Stimulated activated CD4-positive, alpha-beta T cell treated with anti-CD3 and anti-CD28 coated beads, Interleukin-4, amount 100 ng/mL, for 4 hours (primary cell): ENCODE measurements around the gene NXPH1.

ENCODE experiments used
- DNase-seq, 2 experiments: peaks; one replicate each; pipeline ENCODE4 v3.0.0-alpha.2; 2020

Gene NXPH1

DNA sequence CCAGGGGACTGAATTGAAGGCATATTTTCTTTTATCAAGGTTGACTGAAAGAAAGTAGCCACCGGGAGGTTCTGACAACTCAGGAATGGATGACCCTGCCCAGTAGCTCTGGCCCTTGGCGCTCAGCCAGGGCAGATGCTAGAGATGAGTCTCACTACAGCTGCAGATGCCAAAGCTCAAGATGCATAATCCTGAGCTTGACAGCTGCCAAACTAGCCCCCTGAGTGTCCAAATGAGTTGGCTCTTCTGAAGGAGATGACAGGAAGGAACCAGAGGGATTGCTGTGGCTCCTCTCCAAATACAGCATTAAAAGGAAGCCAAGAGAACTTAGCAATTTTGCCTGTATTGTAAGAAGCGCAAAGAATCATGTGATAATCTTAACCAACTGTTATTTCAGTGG, 78.4 kb downstream of the NXPH1 start:
- DNase-seq, result no peak

DNA sequence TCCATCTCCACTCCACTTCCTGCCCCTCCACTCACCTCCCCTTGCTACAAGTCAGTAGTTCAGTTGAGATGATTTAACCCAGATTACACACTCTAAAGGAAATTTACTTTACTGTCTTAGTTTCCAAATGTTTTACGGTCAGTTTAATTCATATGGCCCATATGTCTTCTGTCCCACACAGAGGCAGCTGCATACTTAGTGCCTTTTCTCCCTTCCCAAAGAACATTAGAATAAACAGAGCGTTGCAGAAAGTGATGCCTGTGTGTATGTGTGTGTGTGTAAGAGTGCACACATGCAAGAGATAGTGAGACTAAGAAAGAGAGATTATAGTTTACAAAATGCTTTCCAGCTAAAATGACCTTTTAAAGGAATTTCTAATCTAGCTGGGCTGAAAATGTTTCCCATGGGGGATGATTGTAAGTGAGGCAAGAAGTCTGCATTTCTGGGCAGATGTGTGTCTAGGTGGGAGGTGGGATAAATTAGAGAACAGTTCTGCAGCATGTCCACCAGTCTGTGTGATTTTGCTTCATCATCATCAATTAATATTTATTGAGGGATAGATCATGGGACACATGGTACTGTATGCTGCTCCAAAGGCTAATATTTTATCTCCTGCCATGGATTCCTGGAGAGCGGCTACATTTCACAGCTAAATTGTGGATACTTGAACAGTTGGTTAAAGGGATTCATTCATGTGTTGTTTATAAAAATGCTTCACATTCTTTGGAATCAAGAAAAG, 81.5 kb downstream of the NXPH1 start:
- DNase-seq, result no peak

DNA sequence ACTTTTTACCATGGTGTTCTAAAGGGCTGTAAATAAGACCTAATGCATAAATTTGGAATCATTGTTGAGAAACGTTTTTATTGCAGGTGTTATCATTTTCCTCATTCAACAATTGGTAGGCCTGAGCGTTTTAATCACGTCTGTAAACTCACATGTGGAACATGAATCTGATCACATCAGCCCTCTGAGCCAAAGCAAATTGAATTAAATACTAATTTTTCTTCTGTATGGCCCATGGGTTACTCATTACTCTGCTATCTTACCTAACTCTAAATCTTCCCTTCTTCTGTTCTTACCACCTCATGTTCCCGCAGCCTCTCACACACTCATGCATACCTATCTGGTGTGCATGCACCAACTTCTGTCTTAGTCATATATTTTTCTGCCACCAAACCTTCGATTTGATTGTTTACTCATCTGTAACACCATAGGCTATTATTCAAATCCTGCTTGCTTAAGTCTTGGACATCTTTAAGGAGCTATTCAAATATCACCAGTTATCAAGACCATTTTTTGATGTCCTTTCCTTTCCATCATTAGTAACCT, 82.3 kb downstream of the NXPH1 start:
- no peak for DNase-seq

DNA sequence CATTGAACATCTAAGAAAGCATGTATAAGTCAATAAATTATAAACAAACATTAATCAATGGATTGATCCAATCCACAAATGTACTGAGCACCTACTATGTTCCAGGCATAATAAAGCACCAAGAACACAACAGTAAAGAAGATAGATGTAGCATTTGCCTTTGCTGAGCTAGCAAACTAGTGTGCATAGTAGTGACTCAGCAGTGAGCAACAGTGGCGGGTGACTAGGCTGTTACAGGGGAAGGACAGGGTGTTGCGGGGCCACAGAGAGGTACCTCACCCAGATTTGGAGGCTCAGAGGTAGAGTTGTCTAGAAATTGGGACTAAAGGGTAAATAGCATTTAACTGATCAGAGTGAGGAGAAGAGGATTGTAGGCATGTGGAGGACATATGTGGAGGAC, 83.6 kb downstream of the NXPH1 start:
- DNase-seq, result no peak

DNA sequence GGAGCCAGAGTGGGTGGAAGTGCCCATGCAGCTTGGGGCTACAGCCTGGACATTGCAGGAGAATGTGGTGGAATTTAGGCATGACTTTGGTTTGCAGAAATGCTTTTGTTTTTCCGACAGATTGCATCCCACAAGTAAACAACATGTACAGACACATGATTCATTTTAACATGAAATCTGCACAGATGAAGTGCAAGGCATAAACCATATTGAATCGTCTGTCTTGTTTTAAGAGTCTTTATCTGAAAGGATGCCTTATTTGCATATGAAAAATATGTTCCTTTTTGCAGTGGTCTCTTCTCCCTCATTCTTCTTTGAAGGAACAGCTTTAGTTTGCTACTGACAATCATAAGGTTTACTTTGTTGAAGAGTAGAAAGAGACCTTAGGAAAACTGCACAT, 94.9 kb downstream of the NXPH1 start:
- DNase-seq, result no peak

DNA sequence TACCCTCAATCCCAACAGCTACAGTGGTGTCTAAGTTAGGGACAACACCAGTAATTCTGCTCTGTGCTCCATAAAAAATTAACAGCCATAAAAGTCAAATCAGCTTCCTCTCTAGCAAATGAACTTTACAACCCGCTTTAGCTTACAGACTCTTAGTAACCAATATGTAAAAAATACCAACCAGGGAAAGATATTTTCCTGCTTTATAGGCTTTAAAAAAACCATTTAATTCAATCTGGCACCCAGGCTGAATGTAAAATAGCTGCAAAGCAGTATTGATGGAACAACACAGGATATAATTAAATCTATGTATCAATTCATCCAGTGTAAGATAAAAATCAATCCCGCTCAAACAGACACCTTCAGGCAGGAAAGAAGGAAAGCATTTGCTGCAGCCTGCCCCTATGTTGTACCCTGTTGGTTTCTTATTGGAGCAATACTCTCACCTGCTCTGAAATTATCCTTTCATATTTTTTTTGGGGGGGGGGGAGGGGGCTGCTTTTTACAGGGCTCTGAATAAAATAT, 98.6 kb downstream of the NXPH1 start:
- DNase-seq, result no peak

DNA sequence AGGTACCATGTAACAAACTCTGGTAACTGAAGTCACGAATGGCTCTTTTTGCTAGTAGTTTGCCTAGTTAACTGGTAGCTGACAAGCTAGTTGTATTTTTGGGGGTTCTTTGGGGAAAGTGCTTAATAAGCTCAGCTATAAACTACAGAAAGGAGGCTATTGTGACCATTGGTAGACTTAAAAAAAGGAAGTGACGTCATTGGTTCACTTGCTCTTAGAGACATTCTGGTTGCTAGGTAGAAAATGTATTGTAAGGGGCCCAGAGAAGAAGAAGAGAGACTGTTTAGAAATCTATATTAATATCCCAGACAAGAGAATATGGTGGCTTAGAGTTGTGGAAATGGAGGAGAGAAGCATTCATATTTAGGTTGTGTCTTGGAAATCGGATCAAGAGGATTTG, 103.0 kb downstream of the NXPH1 start:
- no peak for DNase-seq

DNA sequence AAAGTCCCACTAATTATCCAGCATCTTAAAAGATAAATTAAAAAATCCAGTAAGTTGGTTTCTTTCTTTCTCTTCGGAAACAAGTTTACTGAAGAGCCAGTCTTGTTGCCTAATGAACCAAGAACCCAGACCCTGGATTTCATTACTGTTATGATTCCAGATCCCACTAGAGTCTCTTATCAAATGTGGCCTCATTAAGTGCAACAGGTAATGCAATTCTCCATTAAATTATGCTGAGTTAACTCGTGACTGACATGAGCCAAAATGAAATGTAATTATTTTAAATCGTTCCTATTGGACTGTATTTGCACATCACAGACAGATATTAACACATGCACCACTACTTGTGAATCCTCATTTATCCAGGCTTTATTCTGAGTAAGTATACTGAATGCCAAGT, 115.6 kb downstream of the NXPH1 start:
- DNase-seq, result no peak

DNA sequence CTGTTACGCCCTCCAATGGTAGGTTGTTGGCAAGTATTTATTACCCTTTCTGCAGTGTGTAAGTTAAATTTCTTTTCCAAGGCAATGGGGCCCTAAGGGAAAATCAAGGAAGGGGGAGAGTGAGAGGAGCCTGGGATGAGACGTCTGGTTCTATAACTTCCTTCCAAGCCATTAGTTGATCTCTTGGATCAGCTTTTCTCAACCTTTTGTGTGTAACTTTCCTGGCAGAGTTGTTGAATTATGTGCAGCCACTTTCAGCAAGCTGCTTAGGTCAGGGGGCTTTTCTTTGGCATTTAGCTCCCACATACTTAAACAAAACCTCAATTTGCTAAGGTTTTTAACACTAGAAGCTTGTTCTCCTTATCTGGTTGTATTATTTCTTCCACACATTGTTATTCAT, 127.1 kb downstream of the NXPH1 start:
- no peak for DNase-seq

DNA sequence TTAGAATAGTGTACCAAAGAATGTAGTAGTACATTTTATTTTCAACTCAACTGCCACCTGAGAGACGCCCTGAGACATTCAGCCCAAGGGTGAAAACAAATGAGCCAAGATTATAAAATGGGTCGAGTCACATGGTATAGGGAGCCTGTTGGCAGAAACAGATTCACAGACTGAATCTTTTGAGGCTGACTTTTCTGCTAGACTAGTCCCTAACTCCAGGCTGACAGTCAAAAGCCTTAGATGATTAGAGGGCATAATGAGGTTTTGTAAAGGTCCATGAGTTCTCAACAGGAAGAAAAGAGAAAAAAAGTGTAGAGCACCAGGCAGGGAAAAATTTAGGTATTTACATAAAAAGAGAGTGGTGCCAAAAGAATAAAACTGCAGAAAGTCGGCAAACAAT, 128.0 kb downstream of the NXPH1 start:
- no peak for DNase-seq

DNA sequence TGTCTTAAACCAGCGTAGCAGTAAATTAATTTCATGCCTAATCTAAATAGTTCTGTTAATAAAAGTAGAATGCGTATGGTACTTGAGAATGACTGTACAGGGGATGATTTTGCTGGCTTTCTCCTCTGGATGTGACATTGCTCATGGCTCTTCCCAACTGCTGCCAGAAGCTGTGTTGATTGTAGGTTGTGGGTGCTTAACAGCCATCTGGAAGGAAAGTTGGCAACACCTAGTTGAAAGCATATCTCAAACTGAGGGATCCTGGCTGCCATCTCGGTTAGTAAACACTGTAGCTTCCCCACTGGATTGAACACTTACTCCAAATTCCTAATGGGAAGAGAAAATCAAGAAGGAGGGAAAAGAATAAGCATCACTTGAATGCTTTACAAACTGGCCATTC, 130.9 kb downstream of the NXPH1 start:
- no peak for DNase-seq

DNA sequence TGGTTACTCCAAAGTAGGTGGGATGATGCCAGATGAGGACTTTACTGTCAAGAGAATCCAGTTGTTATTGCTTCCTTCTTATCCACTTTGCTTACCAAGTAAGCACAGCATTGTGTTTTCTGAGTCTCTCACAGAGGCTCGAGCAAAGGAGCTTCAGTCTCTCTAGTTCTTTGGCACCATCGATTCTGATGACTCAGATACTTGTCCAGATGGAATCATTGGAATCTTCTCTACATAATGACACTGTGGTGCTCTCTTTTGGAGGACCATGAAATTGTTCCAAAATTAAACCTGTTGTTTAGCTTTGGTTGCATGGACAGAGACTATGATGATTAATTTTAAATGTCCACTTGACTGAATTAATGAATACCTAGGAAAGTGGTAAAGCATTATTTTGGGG, 132.6 kb downstream of the NXPH1 start:
- DNase-seq, result no peak

DNA sequence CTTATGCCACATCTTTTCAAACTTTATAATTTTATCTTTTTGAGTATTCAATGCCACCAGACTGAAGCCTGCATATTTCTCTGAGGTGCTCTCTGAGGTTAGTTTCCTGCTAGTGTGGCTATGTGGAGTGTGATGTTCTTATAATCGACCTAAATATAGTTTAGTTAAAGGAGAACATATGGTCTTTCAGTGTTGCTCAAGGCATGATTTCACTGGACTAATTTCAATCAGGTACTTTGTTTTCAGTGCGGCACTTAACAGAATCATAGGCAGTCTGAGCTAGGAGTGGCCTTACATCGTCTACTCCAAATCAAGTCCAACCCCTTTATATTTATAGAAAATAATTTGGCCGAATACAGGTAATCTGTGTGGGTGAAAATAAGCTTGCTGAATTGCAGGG, 134.2 kb downstream of the NXPH1 start:
- DNase-seq, result no peak

DNA sequence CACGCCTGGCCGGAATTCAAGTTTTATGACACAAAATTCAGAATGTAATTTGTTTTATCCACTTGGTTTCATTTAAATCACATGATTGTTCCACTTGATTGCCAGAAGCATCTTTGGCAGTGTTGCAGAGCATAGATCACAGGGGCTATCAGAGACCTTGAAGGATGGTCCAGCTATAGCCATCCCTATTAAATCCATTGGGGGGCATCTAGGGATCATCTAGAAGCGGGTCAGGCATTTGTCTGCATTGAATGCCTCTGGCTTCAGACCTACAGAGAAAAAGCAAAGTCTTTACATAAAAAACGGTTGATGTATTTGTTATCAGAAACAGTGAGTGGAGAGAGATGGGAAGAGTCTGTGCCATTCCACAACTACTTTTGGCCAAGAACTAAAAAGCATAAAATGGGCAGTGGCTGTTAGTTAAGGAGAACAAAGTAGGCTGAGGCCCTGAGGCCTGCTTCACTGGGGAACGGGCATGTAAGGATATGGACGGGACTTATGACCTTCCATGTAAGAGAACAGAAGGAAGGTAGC, 146.3 kb downstream of the NXPH1 start:
- DNase-seq, result no peak

DNA sequence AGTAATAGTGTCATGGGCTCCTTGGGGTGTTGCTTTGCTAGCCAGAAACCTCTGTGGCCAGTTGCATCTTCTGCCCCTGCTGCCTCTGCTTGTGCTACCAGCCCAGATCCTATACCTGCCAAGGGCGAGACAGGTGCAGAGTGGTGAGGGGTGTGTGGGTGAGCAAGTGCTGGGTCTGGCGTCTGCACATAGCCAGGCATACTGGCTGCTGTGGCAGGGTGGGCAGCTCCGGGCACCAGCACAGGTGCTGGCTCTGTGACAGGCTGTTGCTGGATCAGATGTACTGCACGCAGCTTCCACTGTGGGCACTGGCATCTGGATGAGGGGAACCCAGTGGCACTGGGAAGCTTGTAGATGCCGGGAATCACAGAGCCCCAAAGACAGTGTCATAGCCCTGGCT, 148.4 kb downstream of the NXPH1 start:
- DNase-seq, result no peak

DNA sequence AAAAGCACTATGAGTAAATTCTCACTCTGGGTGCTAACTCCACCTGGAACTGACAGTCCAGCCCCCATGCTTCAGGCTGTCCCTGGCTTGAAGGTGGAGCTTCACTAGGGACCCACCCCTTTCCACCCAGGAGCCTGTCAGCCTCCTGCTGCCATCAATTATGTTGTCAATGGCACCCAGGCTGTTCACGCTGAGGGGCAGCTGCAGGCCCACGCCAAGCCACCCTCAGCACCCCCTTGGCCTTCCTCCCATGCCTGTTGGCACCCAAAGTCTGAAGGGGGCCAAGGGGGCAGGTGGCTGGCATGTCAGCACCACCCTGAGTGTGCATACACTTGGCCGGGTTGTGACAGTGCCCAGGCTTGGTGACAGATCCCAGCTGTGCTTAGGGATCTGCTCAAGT, 149.3 kb downstream of the NXPH1 start:
- no peak for DNase-seq

DNA sequence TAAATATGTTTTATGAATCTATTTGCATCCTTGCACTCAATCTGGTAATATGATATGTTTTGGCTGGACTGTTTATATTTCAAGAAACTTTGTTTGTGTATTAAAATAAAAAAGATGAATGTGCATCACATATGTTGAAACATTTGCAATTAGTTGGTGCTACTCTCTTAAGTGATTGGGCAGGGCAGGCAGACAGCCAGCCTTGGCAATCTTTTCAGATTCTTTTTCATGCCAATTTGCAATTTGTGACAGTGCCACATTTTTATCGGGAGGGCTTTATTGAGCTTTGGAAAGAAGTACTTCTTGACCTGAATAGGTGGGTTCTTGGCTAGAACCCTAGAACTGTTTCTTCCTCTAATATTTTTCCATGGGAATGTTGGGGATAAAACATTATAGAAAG, 152.2 kb downstream of the NXPH1 start:
- DNase-seq, result no peak

DNA sequence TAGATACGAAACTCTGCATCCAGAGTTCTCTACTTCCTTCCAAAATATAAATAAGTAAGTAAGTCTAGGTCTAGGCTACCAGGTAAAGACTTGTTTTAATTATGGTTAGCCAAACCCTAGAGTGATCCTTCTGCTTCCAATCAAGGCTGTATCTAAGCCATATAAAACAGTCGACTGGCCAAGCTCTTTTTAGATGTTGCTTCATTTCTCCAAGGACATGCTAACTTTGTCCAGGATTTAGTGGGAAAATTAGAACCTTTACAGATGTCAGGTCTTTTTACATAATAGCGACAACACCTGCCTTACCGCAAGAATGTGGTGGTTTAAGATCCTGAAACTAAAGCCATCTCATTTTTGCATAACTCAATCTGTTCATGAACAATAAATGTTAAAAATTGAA, 156.8 kb downstream of the NXPH1 start:
- DNase-seq, result no peak

DNA sequence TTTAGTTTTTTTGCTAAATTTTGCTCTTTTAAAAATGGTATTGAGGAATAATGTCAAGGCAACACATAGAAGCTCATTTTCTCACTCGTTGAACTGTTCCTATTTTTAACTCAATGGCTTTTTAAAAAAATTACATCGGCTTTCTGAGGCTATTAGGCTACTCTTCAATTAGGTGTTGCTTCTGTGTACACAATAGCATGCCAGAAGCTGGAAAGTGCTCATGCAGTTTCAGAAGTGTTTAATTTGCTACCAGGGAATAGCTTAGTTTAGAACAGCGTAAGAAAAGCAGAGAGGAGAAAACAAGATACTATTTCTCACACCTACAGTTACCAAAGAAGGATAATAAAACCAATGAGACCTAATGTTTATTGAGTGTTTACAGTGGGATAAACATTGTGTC, 157.4 kb downstream of the NXPH1 start:
- DNase-seq, result no peak

DNA sequence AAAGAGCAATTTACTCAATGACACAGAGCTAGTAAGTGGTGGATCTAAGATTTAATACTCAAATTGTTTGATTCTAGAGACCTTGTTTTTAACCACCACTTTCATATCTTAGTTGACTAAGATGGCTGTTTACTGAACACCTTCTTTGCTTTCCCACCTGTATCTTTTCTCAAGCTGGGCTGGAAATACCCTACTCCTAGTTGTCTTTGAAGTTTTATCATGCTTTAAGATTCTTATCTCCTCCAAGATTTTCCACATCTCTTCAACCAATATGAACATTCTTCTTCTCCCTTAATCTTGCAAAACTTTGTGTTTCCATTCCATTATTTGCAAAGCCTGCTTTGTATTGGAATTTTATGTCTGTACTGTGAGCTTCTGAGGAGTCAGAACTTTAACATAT, 157.9 kb downstream of the NXPH1 start:
- DNase-seq, result no peak

DNA sequence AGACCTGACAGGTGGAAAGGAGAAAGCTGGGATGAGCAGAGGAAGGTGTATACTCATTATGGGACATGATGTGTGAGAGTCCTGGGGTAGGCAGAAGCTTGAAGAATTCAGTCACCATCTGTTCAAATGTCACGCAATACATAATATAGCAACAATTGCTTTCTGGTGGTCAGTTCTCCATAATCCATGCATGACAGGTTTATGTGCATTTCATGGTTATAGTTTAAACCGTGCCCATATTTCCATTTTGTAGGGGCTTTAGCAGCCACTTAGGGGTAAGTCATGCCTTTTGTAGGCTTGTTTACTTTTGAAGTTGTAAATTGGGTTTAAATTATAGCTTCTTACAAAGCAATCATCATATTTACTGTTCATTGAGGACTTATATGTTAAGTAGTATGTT, 158.8 kb downstream of the NXPH1 start:
- no peak for DNase-seq

DNA sequence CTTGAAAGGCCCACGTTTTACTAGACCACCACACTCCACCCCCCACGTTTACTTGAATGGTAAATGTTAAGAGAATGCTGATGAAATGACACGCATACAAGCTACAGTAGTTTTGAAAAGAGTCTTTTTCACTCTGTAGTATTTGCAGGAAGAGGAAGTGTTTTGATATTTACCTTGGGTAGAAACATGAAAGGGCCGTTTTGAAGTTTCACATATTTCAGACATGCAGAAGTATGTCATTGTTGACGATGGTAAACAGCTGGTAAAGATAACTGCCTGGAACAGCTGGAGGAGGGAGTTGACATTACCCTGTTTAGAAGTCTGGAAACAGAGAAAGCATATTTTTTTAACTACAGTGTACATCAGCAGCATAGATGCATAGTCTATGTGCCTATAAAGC, 160.7 kb downstream of the NXPH1 start:
- DNase-seq, result no peak

DNA sequence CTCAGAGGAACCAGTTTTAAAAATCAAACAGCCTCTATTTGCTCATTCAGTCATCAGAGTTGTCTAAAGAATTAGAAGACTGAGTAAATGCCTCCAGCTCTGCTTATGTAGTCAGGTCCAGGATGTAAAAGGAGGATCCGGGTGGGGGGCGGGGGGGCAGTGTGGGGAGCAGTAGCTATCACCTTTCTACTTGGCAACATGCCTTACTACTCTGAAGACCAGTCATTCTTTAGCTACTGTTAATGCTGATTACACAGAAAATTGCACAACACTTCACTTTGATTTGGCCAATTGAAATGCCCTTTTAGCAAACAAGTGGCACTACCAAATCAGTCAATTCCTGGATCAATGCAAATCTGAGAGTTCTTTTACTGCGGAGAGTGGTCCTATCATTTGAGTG, 164.2 kb downstream of the NXPH1 start:
- DNase-seq, result no peak

DNA sequence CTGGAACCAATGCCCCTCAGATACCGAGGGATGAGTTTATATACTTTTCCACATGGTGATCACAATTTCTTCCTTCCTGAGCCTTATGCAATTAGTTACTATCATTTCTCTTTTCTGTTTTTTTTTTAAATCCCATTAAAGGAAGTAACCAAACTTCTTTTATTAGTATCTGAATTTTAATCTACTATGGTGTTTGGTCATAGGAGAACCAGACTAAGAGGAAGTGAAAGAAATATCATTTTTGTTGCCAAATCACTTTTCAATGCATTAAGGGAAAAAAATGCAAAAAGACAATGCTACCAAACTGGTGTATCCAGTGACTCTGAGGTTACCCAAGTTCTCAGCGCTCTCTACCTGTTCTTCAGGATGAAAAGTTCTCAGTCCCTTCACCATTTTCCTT, 167.7 kb downstream of the NXPH1 start:
- DNase-seq, result no peak

DNA sequence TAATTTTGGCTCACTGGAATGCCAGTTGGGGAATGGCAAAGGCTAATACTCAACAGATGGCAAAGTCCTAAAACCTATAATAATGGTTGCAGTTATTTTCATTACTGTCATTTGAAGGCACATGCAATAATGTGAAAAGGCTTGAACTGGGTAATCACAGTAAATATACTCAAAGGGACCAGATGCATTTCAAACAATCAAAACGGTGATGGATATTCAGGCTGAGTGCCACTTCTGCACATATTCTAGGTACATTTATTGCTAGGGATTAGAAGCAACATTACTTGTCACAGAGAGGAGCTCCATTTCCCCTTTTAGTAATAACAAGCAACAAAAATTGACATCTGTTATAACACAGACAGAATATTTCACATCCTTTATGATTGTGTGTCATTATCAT, 171.8 kb downstream of the NXPH1 start:
- DNase-seq, result no peak
